Measurements from ENCODE around the gene XG.

The XG gene

GRCh38 chrX:2863646-2864045, 111.8 kb downstream of the XG start:
- DNase-seq (ENCODE audit: insufficient read length, low spot score) (no peak), FAIRE-seq (no peak)
- TF ChIP-seq POLR2AphosphoS5 (IDR thresholded peaks at IDR 0.05; ENCODE audit: low read depth, low read length) = no peak
- no peak for TF ChIP-seq POU2F2 (IDR thresholded peaks at IDR 0.05; ENCODE audit: low read depth, low read length)
- TF ChIP-seq POLR2A (IDR thresholded peaks at IDR 0.05; ENCODE audit: low read depth, low read length) = no peak
- TF ChIP-seq TAF1 (IDR thresholded peaks at IDR 0.05; ENCODE audit: low read depth, low read length) = no peak
- no peak for TF ChIP-seq PAX5 (IDR thresholded peaks at IDR 0.05; ENCODE audit: insufficient read depth, low read length, severe bottlenecking)
- no peak for TF ChIP-seq SPI1 (IDR thresholded peaks at IDR 0.05; ENCODE audit: low read depth, low read length)
